Measurements from ENCODE around the gene MAF. TPM values are rescaled to one million over a fixed set of nuclear protein-coding genes. Genes with fewer than 3 reads are reported as not detected.

Gene MAF
- total RNA-seq (84.2 and 85.0 TPM in 2 replicates), polyA plus RNA-seq (30.5 and 31.6 TPM in 2 replicates)

GRCh38 chr16:79600638-79601091, at the start of gene MAF:
Gene MAF, minus strand, starts transcription at chr16:79600737. Its CDS starts 835 bp downstream, at chr16:79599902.
- peak within 1 kb of the TSS; percentile 97 for H3K27ac ChIP-seq
- H3K27me3 ChIP-seq = no peaks in the 10 kb centered on the region
- WGBS (ENCODE audit: low lambda C conversion rate, missing lambda C conversion rate) = 1% methylated on average over 25 of the region's 25 CpGs
- peaks cover 25% of the 10 kb centered on the region for H4K20me1 ChIP-seq (ENCODE audit: insufficient read depth, poor library complexity, severe bottlenecking)
- H3K79me2 ChIP-seq = peaks cover 35% of the 10 kb centered on the region
- H3K9me2 ChIP-seq (replicated peaks; ENCODE audit: insufficient read depth) = no peaks in the 10 kb centered on the region
- TF ChIP-seq CTCF (IDR thresholded peaks at IDR 0.05; ENCODE audit: poor library complexity) (no peak), EZH2 (IDR thresholded peaks at IDR 0.05; ENCODE audit: borderline replicate concordance) (no peak), EZH2phosphoT487 (IDR thresholded peaks at IDR 0.05; ENCODE audit: low read depth, severe bottlenecking, unreplicated experiment) (no peak)
- no peaks in the 10 kb centered on the region for H3K36me3 ChIP-seq (replicated peaks; ENCODE audit: insufficient read depth, low read depth)
- H3K4me2 ChIP-seq = peak within 1 kb of the TSS; percentile 73
- peaks cover 16% of the 10 kb centered on the region for H3K4me1 ChIP-seq (ENCODE audit: insufficient read depth)
- peak within 1 kb of the TSS; percentile 63 for H3K4me3 ChIP-seq
- peak; percentile 98 for DNase-seq (ENCODE audit: low spot score)
- H3K9me3 ChIP-seq (ENCODE audit: low read depth) = no peaks in the 10 kb centered on the region
- peak within 1 kb of the TSS; percentile 3 for H2AFZ ChIP-seq

- no peak overlapping the region for H3K27ac ChIP-seq
- no peak for TF ChIP-seq EZH2 (IDR thresholded peaks at IDR 0.05; ENCODE audit: borderline replicate concordance)
- no peak for TF ChIP-seq EZH2phosphoT487 (IDR thresholded peaks at IDR 0.05; ENCODE audit: low read depth, severe bottlenecking, unreplicated experiment)
- no peak for TF ChIP-seq CTCF (IDR thresholded peaks at IDR 0.05; ENCODE audit: poor library complexity)
- no peak overlapping the region for H3K4me3 ChIP-seq
- no peak overlapping the region for H2AFZ ChIP-seq
- no peak overlapping the region for H3K4me2 ChIP-seq
- H3K4me1 ChIP-seq (ENCODE audit: insufficient read depth) = peaks cover 13% of the 10 kb centered on the region
- H3K36me3 ChIP-seq (replicated peaks; ENCODE audit: insufficient read depth, low read depth) = no peaks in the 10 kb centered on the region
- no peaks in the 10 kb centered on the region for H3K27me3 ChIP-seq
- DNase-seq (ENCODE audit: low spot score) = no peak
- WGBS (ENCODE audit: low lambda C conversion rate, missing lambda C conversion rate) = 82% methylated on average over 4 of the region's 4 CpGs
- H3K79me2 ChIP-seq = no peaks in the 10 kb centered on the region
- no peaks in the 10 kb centered on the region for H3K9me2 ChIP-seq (replicated peaks; ENCODE audit: insufficient read depth)
- H4K20me1 ChIP-seq (ENCODE audit: insufficient read depth, poor library complexity, severe bottlenecking) = no peaks in the 10 kb centered on the region
- no peaks in the 10 kb centered on the region for H3K9me3 ChIP-seq (ENCODE audit: low read depth)
Observed at GRCh38 chr16:79648826-79649225, 48.3 kb upstream of the MAF start.

- DNase-seq (ENCODE audit: low spot score) = no peak
- Histone ChIP-seq H3K9me2 (replicated peaks; ENCODE audit: insufficient read depth) (no peaks in the 10 kb centered on the region), H3K27me3 (no peaks in the 10 kb centered on the region), H3K27ac (no peak overlapping the region), H3K9me3 (ENCODE audit: low read depth) (no peaks in the 10 kb centered on the region), H3K4me1 (ENCODE audit: insufficient read depth) (peaks cover 5% of the 10 kb centered on the region), H2AFZ (no peak overlapping the region), H3K79me2 (no peaks in the 10 kb centered on the region), H3K4me3 (no peak overlapping the region), H3K4me2 (no peak overlapping the region), H4K20me1 (ENCODE audit: insufficient read depth, poor library complexity, severe bottlenecking) (no peaks in the 10 kb centered on the region), H3K36me3 (replicated peaks; ENCODE audit: insufficient read depth, low read depth) (no peaks in the 10 kb centered on the region)
- 92% methylated on average over 3 of the region's 3 CpGs for WGBS (ENCODE audit: low lambda C conversion rate, missing lambda C conversion rate)
- TF ChIP-seq EZH2phosphoT487 (IDR thresholded peaks at IDR 0.05; ENCODE audit: low read depth, severe bottlenecking, unreplicated experiment) (no peak), CTCF (IDR thresholded peaks at IDR 0.05; ENCODE audit: poor library complexity) (no peak), EZH2 (IDR thresholded peaks at IDR 0.05; ENCODE audit: borderline replicate concordance) (no peak)
Observed at GRCh38 chr16:79647586-79647985, 47.0 kb upstream of the MAF start.
